COR-L47 (cell line): ENCODE measurements around the gene GPR155.

Experiments used
- DNase-seq: peaks from one replicate; lab custom pipeline; 2025; lab: John Stamatoyannopoulos, UW

Gene GPR155, protein sequence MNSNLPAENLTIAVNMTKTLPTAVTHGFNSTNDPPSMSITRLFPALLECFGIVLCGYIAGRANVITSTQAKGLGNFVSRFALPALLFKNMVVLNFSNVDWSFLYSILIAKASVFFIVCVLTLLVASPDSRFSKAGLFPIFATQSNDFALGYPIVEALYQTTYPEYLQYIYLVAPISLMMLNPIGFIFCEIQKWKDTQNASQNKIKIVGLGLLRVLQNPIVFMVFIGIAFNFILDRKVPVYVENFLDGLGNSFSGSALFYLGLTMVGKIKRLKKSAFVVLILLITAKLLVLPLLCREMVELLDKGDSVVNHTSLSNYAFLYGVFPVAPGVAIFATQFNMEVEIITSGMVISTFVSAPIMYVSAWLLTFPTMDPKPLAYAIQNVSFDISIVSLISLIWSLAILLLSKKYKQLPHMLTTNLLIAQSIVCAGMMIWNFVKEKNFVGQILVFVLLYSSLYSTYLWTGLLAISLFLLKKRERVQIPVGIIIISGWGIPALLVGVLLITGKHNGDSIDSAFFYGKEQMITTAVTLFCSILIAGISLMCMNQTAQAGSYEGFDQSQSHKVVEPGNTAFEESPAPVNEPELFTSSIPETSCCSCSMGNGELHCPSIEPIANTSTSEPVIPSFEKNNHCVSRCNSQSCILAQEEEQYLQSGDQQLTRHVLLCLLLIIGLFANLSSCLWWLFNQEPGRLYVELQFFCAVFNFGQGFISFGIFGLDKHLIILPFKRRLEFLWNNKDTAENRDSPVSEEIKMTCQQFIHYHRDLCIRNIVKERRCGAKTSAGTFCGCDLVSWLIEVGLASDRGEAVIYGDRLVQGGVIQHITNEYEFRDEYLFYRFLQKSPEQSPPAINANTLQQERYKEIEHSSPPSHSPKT

GRCh38 chr2:174486563-174487107 lies at the start of gene GPR155:
Gene GPR155 (minus strand): TSS chr2:174487029. CDS start chr2:174481956, 5,073 bp downstream.
- DNase-seq: peak; percentile 13

DNA sequence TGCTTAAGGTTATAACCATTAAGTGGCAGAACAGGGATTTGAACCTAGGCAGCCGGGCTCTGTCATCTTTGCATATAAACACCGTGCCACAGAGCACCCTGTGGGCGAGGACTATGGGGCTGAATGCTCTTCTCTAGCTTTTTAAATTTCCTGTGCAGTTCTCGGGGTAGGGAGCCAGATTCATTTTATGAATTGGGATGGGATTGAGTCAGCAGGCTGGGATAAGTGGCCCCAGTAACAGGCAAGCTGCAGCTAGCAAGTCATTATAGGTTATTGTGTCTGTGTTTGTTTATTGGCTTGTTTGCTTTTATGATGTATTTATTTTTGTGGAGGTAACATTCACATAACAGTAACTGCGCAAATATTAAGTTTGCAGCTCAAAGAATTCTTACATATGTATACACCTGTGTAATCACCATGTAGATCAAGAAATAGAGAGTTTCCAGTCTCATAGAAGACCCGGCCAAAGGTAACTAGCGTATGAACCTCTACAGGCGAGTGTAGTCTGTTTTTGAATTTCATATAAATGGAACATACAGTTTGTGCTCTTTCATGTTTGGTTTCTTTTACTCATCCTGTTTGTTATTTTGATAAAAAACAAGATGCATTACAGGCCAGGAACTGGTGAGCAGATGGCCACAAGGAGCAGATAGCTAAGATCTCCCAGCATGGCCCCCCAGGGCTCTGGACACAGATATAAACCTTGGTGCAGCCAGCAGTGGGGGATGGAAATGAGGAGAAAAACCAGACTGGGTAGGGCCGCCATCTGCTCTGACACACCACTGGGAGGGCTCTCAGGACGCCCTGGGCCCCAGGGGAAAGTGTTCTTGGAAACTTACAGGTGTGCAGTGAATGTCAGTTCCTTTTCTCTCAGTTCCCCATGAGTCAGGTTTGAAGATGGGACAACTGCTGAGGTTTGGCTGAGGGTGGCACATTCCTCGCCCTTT lies 49.2 kb upstream of the GPR155 start:
- peak; percentile 11 for DNase-seq

- DNase-seq: no peak
Observed at GRCh38 chr2:174535083-174535482, 48.3 kb upstream of the GPR155 start.

- no peak for DNase-seq
Observed at GRCh38 chr2:174529916-174530315, 43.1 kb upstream of the GPR155 start.

GRCh38 chr2:174527959-174528358 lies 41.1 kb upstream of the GPR155 start:
- DNase-seq: no peak

- no peak for DNase-seq
Observed at GRCh38 chr2:174527101-174527721, 40.4 kb upstream of the GPR155 start.

DNA sequence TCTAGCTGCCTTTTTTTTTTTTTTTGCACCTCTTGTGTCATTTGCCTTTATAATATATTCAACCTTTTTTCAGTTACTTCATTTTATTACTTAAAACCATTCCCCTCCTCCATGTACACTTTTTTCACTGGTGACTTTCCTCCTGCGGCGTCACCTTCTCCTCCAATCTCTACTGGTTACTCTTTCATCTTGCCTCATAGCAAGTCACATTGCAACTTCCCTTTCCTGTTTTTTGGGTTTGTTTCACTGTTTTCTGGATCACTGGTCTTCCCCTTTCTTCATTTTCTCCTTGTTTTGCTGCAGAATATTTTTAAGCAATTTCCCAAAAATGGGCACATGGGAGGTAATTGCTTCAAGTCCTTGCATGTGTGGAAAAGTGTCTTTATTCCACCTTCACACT lies 37.7 kb upstream of the GPR155 start:
- DNase-seq: no peak

DNA sequence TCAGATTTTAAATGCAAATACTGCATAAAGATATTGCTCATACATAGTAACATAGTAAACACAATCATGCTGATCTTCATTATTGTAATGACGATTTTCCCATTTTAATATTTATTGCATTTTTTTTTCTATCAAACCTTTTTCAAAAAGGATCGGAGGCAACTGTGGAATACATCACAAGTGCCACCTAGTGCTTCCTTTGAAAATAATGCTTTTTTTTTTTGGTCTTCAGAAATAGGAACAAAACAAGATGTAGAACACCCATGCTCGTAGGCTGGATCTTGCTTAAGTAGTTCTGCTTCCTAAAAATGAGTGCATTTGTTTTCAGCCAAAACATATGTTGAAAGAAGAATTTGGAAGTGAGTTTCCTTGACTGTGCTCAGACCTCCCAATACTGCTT lies 35.7 kb upstream of the GPR155 start:
- peak; percentile 7 for DNase-seq

DNA sequence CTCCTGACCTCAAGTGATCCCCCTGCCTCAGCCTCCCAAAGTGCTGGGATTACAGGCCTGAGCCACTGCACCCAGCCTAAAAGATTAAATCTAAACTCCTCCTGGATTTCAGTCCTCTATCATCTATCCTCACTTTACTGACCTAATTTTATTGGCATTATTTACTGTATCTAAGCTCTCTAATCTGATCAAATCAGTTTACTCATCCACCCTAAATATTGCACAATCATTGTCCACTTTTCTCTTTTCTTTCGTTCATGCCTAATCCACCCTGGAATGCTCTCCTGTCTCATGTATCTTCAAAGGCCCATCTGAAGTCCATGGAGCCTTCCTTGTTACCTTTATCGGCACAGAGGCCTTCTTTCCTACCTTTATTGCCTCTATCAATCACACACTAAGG lies 31.6 kb upstream of the GPR155 start:
- DNase-seq: no peak

DNA sequence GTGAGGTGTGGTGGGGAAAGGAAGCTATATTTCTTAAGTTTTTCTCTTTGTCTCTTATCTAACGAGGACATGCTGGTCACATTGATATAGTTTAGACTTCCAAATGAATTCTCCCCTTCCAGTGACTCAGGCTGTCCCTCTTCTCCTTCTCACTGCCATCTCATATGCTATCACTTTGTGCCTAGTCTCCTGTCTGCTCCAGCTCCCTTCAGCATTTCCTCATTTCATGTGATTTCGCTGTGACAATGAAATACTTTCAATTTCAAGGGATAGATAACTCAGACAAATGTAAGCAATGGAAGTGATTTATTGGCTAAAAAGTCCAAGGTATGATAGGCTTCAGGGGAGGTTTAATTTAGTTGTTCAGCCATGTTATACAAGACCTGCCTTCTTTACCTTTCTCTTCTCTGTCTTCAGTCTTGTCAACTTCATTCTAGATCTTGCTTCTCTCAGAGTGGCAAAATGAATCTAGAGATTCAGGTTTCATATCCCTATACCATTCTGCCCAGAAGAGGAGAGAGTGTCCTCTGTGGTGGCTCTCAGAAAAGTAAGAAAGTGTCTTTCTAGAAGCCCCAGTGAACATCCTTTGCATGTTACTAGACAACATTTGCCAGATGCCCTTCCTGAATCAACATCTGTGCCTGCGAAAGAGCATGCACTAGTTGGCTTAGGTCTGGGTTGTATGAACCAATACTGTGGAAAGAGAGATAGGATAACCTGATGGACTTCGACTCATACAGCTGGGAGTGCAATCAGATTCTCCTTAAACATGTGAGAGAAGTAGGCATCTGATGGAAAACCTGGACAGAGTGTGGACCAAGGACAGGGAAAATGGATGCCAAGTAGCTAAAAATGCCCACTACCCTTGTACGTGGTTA lies 29.9 kb upstream of the GPR155 start:
- no peak for DNase-seq

GRCh38 chr2:174512345-174512744 lies 25.5 kb upstream of the GPR155 start:
- no peak for DNase-seq

GRCh38 chr2:174511580-174512260 lies 24.9 kb upstream of the GPR155 start:
- no peak for DNase-seq

DNA sequence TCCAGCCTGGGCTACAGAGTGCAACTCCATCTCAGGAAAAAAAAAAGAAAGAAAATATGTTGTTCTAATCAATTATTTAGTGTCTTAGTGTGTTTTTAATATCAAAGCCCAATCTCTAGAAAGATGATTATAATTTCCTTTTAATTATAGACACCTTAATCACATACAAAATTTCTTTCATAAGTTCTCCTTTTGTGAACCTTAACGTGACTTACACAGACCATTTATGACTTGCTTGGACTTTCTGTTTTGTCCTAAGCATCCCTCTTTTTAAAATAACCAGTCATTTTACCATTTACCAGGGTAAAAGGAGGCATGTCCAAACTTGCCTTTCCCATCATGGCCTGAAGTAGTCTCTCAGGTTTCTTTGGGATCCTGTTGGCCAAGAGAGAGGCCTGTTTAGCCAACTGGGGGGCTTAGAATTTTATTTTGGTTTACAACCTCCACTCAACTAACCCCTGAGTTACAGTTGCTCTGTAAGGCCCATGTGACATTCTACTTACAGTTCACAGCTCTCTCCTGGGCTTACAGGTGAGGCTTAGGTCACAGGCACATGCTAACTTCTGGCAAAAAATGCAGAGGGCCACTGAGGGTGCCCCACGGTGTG lies 23.9 kb upstream of the GPR155 start:
- no peak for DNase-seq

GRCh38 chr2:174503161-174503809 lies 16.5 kb upstream of the GPR155 start:
- no peak for DNase-seq

DNA sequence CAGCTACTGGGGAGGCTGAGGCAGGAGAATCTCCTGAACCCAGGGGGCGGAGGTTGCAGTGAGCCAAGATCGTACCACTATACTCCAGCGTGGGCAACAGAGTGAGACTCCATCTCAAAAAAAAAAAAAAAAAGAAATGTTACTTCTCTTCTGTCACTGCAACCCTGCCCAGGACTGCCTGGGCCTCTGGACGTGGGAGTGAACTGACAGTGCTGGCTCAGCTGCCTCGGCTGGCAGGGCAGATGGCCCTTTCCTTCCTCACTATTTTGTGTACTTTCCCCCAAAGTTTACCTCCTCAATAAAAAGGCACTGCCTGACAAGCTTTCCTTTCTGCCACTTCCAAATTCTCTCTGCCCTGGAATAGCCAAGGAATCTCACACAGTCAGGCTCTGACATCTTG lies 12.5 kb upstream of the GPR155 start:
- DNase-seq: no peak

DNA sequence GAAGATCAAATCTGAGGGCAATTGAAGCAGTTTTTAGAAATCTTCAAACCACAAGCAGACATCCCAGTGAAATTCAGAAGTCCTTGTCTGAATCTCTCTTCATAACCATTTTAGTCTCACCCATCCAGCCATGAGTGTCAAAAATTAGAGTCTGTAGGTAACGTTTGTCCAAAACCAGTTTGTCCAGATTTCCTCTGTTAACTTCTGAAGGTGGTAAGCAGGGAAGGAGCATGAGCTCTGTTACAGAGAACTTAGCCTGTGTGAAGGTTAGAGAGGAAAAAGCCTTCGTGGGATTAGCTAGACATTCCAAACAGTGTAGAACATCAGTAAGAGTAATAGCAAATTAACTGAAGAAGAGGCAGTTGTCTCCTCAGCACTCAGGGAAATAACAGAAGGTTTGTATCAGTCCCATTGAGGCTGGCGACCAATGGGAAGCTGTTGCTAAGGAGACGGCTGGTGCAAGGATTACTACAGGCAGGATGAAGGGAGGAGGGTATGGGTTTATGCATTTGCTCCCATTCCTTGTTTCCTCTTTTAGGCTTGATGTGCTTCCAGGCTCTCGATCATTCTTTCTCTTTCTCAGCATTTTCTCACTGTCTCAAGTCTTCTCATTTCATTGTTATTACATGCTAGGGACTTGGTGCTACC lies 8.7 kb upstream of the GPR155 start:
- no peak for DNase-seq

DNA sequence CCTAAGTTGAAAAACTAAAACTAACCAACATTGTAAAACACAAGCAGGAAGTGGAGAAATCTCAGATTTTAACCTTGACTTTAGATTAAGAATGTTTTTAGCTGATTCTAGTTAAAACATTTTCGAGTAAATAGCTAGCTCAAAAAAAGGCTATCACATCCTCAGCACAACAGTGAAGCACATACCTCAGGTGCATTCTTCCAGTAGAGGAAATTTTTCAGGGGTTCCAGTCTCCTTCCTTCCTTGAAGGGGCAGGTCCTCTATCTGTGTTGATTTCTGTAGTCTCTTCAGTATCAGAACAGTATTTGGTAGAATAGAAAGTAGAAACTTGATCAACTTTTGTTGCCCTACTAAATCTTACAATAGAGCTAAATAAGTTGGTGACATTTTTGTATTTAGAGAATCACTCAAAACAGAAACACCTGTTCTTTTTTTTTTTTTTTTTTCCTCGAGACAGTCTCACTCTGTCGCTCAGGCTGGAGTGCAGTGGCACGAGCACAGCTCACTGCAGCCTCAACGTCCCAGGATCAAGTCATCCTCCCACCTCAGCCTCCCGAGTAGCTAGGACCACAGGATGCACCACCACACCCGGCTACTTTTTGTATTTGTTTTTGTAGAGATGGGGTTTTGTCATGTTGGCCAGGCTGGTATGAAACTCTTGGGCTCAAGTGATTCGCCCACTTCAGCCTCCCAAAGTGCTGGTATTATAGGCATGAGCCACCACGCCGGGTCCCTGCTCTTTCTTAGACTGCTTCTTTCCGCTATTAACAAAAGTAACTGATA lies 6.9 kb upstream of the GPR155 start:
- DNase-seq: no peak
